K562 (cell line): Measurements from ENCODE around the gene NFS1. TPM values are rescaled to one million over a fixed set of nuclear protein-coding genes. Genes with fewer than 3 reads are reported as not detected.
A peak's percentile ranks its signal among the peaks of the same experiment; 100 is the strongest.

Experiments
- BCOR ChIP-seq: fragments of 450-650 bp; IDR thresholded peaks from 2 replicates; pipeline ENCODE4 v1.6.1; 2016
- FOXK1 ChIP-seq: sonication (generic); formaldehyde crosslinking; IDR thresholded peaks from 2 replicates; pipeline ENCODE4 v1.8.0; 2022; ENCODE audit warnings: missing genetic modification reagents, mild to moderate bottlenecking, borderline replicate concordance
- HNRNPUL1 ChIP-seq: fragments of 200-400 bp; formaldehyde crosslinking; IDR thresholded peaks from 2 replicates; pipeline ENCODE4 v1.6.1; 2017; ENCODE audit warnings: low read length
- L3MBTL2 ChIP-seq: fragments of 450-650 bp; IDR thresholded peaks from 2 replicates; pipeline ENCODE4 v1.6.1; 2016; ENCODE audit warnings: mild to moderate bottlenecking, moderate library complexity
- MAX ChIP-seq: sonication (generic); formaldehyde crosslinking; IDR thresholded peaks from 2 replicates; pipeline ENCODE4 v1.9.0; 2022; ENCODE audit warnings: mild to moderate bottlenecking, missing genetic modification reagents
- MEF2D ChIP-seq: conservative IDR thresholded peaks from 2 replicates; pipeline ENCODE4 v1.6.1; 2016; ENCODE audit warnings: low read depth, missing genetic modification characterization, missing compliant biosample characterization
- NUFIP1 ChIP-seq: fragments of 450-650 bp; IDR thresholded peaks from 2 replicates; pipeline ENCODE4 v1.6.1; 2018; ENCODE audit not compliant: partially characterized antibody
- PHF20 ChIP-seq: fragments of 450-650 bp; IDR thresholded peaks from 2 replicates; pipeline ENCODE4 v1.6.1; 2018; ENCODE audit not compliant: partially characterized antibody
- PKNOX1 ChIP-seq: fragments of 450-650 bp; IDR thresholded peaks from 2 replicates; pipeline ENCODE4 v1.6.1; 2016
- RBM22 ChIP-seq: fragments of 200-400 bp; formaldehyde crosslinking; IDR thresholded peaks from 2 replicates; pipeline ENCODE4 v1.6.1; 2018; ENCODE audit warnings: low read length, low read depth; ENCODE audit not compliant: poor library complexity, severe bottlenecking
- RCOR1 ChIP-seq, 2 experiments: IDR thresholded peaks; 2 replicates each; pipeline ENCODE4 v1.6.1; 2012; ENCODE audit warnings: low read depth in 2 of 2, low read length in 2 of 2, borderline replicate concordance in 1 of 2, improper control_type of control experiment in 1 of 2
- THRA ChIP-seq: fragments of 450-650 bp; IDR thresholded peaks from 2 replicates; pipeline ENCODE4 v1.6.1; 2017; ENCODE audit warnings: mild to moderate bottlenecking, moderate library complexity
- ZNF511 ChIP-seq: sonication (generic); formaldehyde crosslinking; IDR thresholded peaks from 2 replicates; pipeline ENCODE4 v1.8.0; 2022; ENCODE audit warnings: mild to moderate bottlenecking, missing genetic modification reagents
- ZNF592 ChIP-seq: fragments of 450-650 bp; IDR thresholded peaks from 2 replicates; pipeline ENCODE4 v1.6.1; 2017; ENCODE audit warnings: antibody characterized with exemption, mild to moderate bottlenecking
- ZNF766 ChIP-seq: fragments of 200-800 bp; sonication (Bioruptor generic); conservative IDR thresholded peaks from 2 replicates; pipeline ENCODE4 v1.6.1; 2016; ENCODE audit warnings: missing genetic modification characterization, missing compliant biosample characterization
- ZSCAN32 ChIP-seq: fragments of 450-650 bp; formaldehyde crosslinking; IDR thresholded peaks from 2 replicates; pipeline ENCODE4 v1.4.0; 2020; ENCODE audit warnings: mild to moderate bottlenecking, moderate library complexity
- polyA plus RNA-seq, 8 experiments: library from polyadenylated mRNA; depleted of rRNA in 4 of 8; stranded (reverse) in 5 of 8; unstranded in 3 of 8; fragments of >200 nt; fragmentation: Nextera tagmentation in 2 of 8; fragmentation: Illumina TruSeq in 1 of 8; extraction: Ambion mirVana in 2 of 8; extraction: Trizol in 1 of 8; gene quantifications; 2 replicates each; pipeline versions ENCODE4 v1.2.1 to v1.2.3, GENCODE V29; 2011 to 2014; ENCODE audit warnings: inconsistent platforms in 1 of 8, missing spikeins in 1 of 8
- total RNA-seq, 7 experiments: library from RNA; depleted of rRNA in 6 of 7; stranded (reverse); fragments of >200 nt in 6 of 7; fragmentation: Illumina TruSeq in 2 of 7; extraction: Trizol in 2 of 7; gene quantifications; 2 replicates each; pipeline versions ENCODE4 v1.2.1 to v1.2.3, GENCODE V29; 2011 to 2021; ENCODE audit warnings: low replicate concordance in 1 of 7

NFS1 gene
- total and polyA plus RNA-seq, 9 of the 15 experiments (the other 6 are each of a cell fraction or from before 2014, with no cell fraction given) = 11.5 to 84.8 (median 47.1) TPM

GRCh38 chr20:35664466-35665206 is 34.5 kb downstream of the NFS1 start, which contains the start of the genes CPNE1 and RBM12 (continued):
- TF ChIP-seq ZNF592 (peak; percentile 93), ZNF766 (CRISPR knock-in tag) (peak; percentile 56; the same call in 1 of the 2 replicates), PKNOX1 (no peak), THRA (no peak), ZSCAN32 (CRISPR knock-in tag) (no peak), FOXK1 (no peak), RCOR1 (IDR thresholded peaks at IDR 0.05; ENCODE audit: borderline replicate concordance in 1 of 2, low read depth in 2 of 2, low read length in 2 of 2) (0 out of 4 replicates have a peak, but pooled peaks of 1 of the 2 experiments have one; percentile 24), RBM22 (peak; percentile 85), BCOR (no peak), MEF2D (tag) (no peak), PHF20 (peak; percentile 81), ZNF511 (peak; percentile 55; the same call in 1 of the 2 replicates), MAX (CRISPR knock-in tag) (peak; percentile 86; the same call in 1 of the 2 replicates), HNRNPUL1 (no peak), NUFIP1 (no peak), L3MBTL2 (peak; percentile 97)
